Activated naive CD4-positive, alpha-beta T cell treated with anti-CD3 and anti-CD28 coated beads, Interleukin-2, amount 50 U/mL, for 16 hours (primary cell): ENCODE measurements around the gene TBX19.
A peak's percentile ranks its signal among the peaks of the same experiment; 100 is the strongest.

Experiments
- DNase-seq: peaks from one replicate; pipeline ENCODE4 v3.0.0-alpha.2; 2020

The TBX19 gene

GRCh38 chr1:168280296-168280927 lies at the start of gene TBX19:
Gene TBX19, plus strand, starts transcription at chr1:168280877. Its CDS starts 214 bp downstream, at chr1:168281091.
- no peak for DNase-seq

DNA sequence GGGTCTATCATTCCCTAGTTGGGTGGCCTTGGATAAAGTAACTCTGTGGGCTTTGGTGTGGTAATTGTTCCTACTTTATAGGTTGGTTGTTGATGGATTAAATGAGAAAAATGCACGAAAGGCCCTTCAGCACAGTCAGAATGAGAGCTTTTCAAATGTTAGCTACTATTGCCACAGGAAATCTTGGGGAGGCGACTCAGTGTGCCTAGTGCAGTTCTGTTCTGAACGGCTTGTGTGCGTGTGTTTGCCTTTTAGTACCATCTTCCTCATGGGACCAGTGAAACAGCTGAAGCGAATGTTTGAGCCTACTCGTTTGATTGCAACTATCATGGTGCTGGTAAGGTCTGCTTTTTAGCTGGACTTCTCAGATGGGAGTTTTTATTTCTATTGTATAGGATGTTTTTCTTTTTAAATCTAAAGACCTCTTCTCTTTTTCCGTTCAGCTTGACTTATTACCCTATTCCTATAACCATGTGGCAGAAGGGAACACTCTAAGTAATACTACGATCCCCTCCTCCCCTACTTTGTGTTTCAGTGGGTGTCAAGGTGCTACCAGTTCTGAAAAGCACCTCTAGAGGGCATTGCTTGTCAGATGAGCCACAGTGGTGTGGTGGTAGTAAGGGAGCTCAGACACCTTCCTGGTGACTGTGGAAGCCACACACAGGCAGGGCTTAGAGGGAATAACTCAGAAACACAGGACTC lies 45.7 kb upstream of the TBX19 start:
- peak; percentile 18 for DNase-seq

DNA sequence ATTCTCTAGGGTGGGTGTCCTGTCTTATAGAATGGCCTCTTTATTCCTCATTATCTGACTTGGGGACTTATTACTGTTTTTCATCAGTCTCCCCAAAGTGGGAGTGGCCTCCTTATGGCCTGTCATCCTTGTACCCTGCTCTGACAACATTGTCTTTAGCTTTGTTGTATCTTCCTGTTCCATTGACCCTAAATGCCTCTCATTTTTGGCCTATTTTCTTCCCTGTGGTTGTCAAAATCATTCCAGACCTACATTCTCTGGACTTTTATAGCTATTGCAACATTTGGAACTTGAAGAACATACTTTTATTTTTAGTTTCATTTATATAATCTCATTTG lies 45.2 kb upstream of the TBX19 start:
- no peak for DNase-seq

- no peak for DNase-seq
These were observed 44.7 kb upstream of the TBX19 start for GRCh38 chr1:168235937-168236336.

DNA sequence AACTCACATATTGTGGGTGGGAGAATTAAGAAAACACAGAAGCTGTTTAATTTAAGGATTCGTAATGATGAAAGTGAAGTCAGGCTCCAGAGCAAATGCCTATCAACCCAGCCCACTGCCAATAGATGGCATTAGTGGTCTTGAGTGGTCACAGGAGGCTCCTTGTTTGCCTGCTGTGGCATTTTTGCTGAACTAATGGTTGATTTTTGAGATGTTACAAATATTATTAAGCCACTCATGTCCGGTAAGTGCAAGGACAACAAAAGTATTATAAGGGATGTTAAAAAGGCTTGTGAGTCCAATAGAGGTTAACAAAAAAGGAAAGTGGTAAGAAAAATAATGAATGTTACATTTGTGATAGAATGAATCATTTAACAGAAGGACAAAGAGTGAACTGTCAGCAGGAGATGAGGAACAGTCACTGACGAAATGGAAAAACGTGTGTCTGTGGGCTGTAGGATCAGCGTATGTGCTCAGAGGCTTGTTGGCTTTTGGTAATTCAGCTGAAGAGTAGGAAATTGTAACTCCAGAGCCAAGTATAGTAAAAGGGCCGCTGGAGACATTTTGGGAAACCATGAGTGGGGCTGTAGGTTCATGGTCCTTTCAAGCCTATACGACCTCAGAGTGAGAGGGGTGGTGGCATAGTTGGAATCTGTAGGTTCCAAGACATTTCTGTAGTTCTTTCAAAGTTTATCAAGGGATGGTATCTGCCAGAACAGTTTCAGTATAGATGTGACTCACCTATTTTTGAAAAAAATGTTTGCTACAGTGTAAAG lies 43.7 kb upstream of the TBX19 start:
- DNase-seq = no peak

- DNase-seq = no peak
These were observed 37.5 kb upstream of the TBX19 start for GRCh38 chr1:168243198-168243597.

DNA sequence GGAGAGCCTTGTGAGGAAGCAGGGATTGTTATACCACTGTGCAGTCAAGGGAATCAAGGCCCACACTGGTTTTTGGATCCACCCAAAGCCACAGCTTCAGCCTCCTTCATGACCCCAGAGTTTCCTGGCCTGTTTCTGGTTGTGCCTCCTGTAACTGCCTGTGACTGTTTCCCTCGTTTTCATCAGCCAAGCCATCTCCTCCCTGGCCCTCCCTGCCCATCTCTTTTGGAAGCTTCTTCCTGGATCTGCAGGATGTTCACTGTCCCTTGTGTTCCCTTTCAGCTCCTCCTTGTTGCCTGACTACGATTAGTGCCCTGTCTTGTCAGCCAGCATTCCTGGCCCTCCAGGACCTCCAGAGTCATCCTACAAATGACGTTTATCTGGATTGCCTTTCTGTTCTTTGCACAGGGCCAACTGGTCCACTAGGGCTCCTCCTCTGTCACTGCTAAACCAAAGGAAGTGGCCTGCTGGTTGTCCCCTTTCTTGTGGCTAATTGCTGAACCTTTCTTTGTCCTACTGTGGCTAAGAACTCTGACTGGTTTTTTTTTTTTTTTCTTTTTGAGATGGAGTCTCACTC lies 37.0 kb upstream of the TBX19 start:
- DNase-seq = no peak

GRCh38 chr1:168245042-168245441 lies 35.6 kb upstream of the TBX19 start:
- DNase-seq = no peak

- no peak for DNase-seq
These were observed 34.2 kb upstream of the TBX19 start for GRCh38 chr1:168246506-168246905.

DNA sequence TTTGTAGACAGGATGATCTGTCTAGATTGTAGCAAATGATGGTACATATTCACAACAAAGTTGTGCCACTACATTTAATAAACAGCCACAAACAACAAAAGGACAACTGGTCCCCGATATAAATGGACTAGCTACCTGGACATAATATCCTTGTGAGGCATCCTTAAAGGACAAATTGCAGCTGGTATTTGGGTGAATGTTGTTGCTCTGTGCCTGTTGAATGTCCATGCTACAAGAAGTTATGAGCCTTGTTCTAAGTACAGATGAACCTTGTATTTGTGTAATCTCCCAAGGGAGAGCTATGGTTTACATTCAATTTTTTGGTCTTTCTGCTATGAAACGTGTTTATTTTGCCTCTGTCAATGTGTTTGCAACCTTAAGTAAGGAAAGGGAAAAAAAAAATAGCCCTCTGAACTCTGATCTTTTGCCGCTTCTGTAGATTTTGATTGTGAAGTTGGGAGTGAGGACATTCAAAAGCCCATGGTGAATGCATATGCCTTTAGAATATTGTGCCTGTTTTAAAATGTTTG lies 28.4 kb upstream of the TBX19 start:
- no peak for DNase-seq

DNA sequence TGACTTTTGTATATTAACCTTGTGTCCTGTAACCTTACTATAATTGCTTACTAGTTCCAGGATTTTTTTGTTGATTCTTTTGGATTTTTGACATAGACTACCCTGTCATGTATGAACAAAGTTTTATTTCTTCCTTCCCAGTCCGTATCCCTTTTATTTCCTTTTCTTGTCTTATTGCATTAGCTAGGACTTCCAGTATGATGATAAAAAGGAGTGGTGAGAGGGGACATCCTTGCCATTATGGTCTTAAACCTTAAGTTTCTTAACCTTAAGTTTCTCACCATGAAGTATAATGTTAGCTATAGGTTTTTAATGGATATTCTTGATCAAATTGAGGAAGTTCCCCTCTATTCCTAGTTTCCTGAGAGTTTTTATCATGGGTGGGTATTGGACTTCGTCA lies 24.5 kb upstream of the TBX19 start:
- no peak for DNase-seq

GRCh38 chr1:168257397-168257796 lies 23.3 kb upstream of the TBX19 start:
- no peak for DNase-seq

DNA sequence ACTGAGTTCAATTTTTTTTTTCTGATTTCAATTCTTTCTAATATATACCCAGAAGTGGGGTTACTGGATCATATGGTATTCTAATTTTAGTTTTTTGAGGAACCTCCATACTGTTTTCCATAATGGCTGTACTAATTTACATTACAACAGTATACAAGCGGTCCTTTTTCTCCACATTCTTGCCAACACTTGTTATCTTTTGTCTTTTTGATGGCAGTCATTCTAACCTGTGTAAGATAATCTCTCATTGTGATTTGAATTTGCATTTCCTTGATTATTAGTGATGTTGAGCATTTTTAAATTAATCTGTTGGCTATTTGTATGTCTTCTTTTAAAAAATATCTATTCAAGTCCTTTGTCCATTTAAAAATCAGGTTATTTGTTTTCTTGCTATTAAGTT lies 21.1 kb upstream of the TBX19 start:
- no peak for DNase-seq

DNA sequence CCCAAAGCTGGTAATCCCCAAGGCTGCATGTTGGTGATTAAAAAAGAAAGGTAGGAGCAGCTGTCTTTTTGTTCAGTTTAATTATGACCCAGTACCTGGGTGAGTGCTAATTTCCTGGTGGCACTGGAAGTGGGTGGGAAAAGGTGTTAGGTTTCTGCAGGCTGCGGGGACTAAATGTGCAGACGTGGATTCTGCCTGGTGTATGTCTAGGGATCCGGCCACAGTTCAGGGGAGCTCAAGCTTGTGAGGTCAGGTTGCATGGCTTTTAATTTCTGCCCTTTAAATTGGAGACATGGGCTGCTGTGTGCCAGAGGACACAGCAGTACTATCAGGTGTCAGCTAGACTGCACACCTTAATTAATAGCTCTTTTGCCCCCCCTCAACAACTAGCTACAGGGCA lies 20.3 kb upstream of the TBX19 start:
- no peak for DNase-seq

GRCh38 chr1:168261390-168261789 lies 19.3 kb upstream of the TBX19 start:
- DNase-seq = no peak

- DNase-seq = no peak
These were observed 17.5 kb upstream of the TBX19 start for GRCh38 chr1:168263130-168263529.

GRCh38 chr1:168264296-168264695 lies 16.4 kb upstream of the TBX19 start:
- no peak for DNase-seq

GRCh38 chr1:168265596-168265995 lies 15.1 kb upstream of the TBX19 start:
- DNase-seq = no peak

GRCh38 chr1:168266644-168267186 lies 14.0 kb upstream of the TBX19 start:
- no peak for DNase-seq

DNA sequence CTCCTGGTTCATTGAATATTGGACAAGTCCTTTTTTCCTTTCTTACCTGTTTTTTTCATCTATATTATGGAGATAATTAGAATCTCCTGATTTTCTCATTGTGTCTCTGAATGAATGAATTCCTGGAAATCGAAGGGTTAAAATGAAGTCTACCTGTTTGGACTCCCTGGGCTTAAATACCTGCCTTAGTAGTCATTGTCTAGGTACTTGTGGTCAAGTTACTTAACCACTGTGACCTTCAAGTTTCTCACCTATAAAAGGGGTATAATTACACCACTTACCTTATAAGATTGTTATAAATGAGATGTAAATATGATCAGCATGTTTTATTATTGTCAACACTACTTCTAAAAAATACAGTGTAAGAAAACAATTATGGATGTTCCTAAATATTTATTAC lies 9.0 kb upstream of the TBX19 start:
- no peak for DNase-seq

DNA sequence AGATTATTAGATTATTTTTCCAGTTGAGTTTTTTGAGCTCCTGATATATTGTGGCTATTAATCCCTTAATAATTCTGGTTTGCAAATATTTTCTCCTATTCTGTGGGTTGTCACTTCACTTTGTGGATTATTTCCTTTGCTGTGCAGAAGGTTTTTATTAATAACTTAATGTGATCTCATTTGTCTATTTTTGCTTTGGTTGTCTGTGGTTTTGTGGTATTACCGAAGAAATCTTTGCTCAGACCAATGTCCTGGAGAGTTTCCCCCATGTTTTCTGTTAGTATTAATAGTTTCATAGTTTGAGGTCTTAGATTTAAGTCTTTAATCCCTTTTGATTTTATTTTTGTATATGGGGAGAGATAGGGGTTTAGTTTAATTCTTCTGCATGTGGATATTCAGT lies 7.1 kb upstream of the TBX19 start:
- DNase-seq = no peak

- no peak for DNase-seq
These were observed 1.4 kb upstream of the TBX19 start for GRCh38 chr1:168279253-168279652.

- no peak for DNase-seq
These were observed 1.1 kb downstream of the TBX19 start for GRCh38 chr1:168281603-168282325.
